ENCODE results near the gene PRKCH. TPM values are rescaled to one million over a fixed set of nuclear protein-coding genes. Genes with fewer than 3 reads are reported as not detected.
A peak's percentile ranks its signal among the peaks of the same experiment; 100 is the strongest.

The PRKCH gene
- total and polyA plus RNA-seq, 2 experiments from 2014 or later, result 7.1 to 11.2 TPM

DNA sequence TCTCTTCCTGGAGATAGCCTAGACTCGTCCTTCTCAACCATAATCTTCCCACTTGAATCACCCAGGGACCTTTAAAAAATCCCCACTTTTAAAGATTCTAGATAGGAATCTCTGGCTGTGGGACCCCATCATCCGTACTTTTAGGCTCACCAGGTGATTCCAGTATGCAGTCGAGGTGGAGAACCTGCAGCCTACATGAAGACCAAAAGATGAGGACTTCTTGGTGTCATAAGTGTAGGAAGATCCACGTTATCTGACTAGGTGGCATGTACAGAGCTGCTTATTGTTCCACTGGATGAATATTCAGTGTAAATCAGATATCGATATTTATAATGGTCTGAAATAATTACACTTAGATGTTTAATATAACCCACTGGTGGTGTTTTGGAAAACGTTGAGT, 2.6 kb downstream of the PRKCH start:
- Histone ChIP-seq H3K4me3 (no peak overlapping the region), H4K20me1 (ENCODE audit: insufficient read depth, poor library complexity, severe bottlenecking) (no peaks in the 10 kb centered on the region), H3K4me2 (peak overlapping the region; percentile 97), H3K27me3 (peaks cover 26% of the 10 kb centered on the region), H3K27ac (no peak overlapping the region), H2AFZ (no peak overlapping the region), H3K36me3 (replicated peaks; ENCODE audit: insufficient read depth, low read depth) (no peaks in the 10 kb centered on the region), H3K4me1 (ENCODE audit: insufficient read depth) (peaks cover 6% of the 10 kb centered on the region), H3K9me2 (replicated peaks; ENCODE audit: insufficient read depth) (no peaks in the 10 kb centered on the region), H3K9me3 (ENCODE audit: low read depth) (no peaks in the 10 kb centered on the region), H3K79me2 (no peaks in the 10 kb centered on the region)
- WGBS (ENCODE audit: low lambda C conversion rate, missing lambda C conversion rate), result 97% methylated on average over 6 of the region's 6 CpGs
- DNase-seq (ENCODE audit: low spot score), result no peak
- no peak for TF ChIP-seq EZH2phosphoT487 (IDR thresholded peaks at IDR 0.05; ENCODE audit: low read depth, severe bottlenecking, unreplicated experiment)
- no peak for TF ChIP-seq EZH2 (IDR thresholded peaks at IDR 0.05; ENCODE audit: borderline replicate concordance)
- TF ChIP-seq, protein P1, sequence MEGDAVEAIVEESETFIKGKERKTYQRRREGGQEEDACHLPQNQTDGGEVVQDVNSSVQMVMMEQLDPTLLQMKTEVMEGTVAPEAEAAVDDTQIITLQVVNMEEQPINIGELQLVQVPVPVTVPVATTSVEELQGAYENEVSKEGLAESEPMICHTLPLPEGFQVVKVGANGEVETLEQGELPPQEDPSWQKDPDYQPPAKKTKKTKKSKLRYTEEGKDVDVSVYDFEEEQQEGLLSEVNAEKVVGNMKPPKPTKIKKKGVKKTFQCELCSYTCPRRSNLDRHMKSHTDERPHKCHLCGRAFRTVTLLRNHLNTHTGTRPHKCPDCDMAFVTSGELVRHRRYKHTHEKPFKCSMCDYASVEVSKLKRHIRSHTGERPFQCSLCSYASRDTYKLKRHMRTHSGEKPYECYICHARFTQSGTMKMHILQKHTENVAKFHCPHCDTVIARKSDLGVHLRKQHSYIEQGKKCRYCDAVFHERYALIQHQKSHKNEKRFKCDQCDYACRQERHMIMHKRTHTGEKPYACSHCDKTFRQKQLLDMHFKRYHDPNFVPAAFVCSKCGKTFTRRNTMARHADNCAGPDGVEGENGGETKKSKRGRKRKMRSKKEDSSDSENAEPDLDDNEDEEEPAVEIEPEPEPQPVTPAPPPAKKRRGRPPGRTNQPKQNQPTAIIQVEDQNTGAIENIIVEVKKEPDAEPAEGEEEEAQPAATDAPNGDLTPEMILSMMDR (IDR thresholded peaks at IDR 0.05; ENCODE audit: poor library complexity), result no peak

DNA sequence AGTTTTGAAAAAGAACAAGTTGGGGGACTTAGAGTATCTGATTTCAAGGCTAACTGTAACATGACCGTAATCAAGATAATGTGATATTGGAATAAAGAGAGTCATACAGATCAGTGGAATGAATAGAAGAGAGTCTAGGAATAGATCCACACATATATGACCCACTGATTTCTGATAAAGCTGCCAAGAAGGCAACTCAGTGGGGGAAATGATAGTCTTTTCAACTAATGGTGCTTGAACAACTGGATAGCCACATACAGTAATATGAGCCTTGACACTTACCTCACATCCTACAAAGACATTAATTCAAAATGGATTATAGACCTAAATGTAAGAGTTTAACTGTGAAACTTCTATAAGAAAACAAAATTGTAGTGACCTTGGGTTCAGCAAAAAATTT, 3.8 kb downstream of the PRKCH start:
- H3K36me3 ChIP-seq (replicated peaks; ENCODE audit: insufficient read depth, low read depth), result no peaks in the 10 kb centered on the region
- no peaks in the 10 kb centered on the region for H3K9me2 ChIP-seq (replicated peaks; ENCODE audit: insufficient read depth)
- no peaks in the 10 kb centered on the region for H4K20me1 ChIP-seq (ENCODE audit: insufficient read depth, poor library complexity, severe bottlenecking)
- H3K27ac ChIP-seq, result no peak overlapping the region
- H2AFZ ChIP-seq, result no peak overlapping the region
- H3K27me3 ChIP-seq, result peaks cover 26% of the 10 kb centered on the region
- no peaks in the 10 kb centered on the region for H3K79me2 ChIP-seq
- peaks cover 6% of the 10 kb centered on the region for H3K4me1 ChIP-seq (ENCODE audit: insufficient read depth)
- TF ChIP-seq EZH2phosphoT487 (IDR thresholded peaks at IDR 0.05; ENCODE audit: low read depth, severe bottlenecking, unreplicated experiment), result no peak
- TF ChIP-seq, protein P1 (IDR thresholded peaks at IDR 0.05; ENCODE audit: poor library complexity), result no peak
- no peak for TF ChIP-seq EZH2 (IDR thresholded peaks at IDR 0.05; ENCODE audit: borderline replicate concordance)
- DNase-seq (ENCODE audit: low spot score), result no peak
- H3K4me3 ChIP-seq, result no peak overlapping the region
- no peak overlapping the region for H3K4me2 ChIP-seq
- no peaks in the 10 kb centered on the region for H3K9me3 ChIP-seq (ENCODE audit: low read depth)
- WGBS (ENCODE audit: low lambda C conversion rate, missing lambda C conversion rate), result 83% methylated on average over 1 of the region's 1 CpG

DNA sequence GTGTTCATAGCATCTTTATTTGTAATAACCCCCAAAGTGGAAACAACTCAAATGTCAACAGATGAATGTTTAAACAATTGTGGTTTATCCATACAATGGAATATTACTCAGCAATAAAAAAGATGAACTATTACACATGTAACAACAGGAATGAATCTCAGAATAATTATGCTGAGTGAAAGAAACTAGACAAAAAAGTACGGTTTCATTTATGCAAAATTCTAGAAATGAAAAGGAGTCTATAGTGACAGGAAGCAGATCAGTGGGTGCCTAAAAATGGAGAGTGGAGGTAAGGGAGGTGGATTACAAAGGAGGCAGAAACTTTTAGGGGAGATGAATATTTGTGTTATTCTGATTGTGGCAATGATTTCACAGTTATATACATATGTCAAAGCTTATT, 4.8 kb downstream of the PRKCH start:
- Histone ChIP-seq H3K27me3 (peaks cover 26% of the 10 kb centered on the region), H3K4me3 (no peak overlapping the region), H3K79me2 (no peaks in the 10 kb centered on the region), H3K9me2 (replicated peaks; ENCODE audit: insufficient read depth) (no peaks in the 10 kb centered on the region), H3K4me1 (ENCODE audit: insufficient read depth) (peaks cover 6% of the 10 kb centered on the region), H3K4me2 (no peak overlapping the region), H3K27ac (no peak overlapping the region), H3K36me3 (replicated peaks; ENCODE audit: insufficient read depth, low read depth) (no peaks in the 10 kb centered on the region), H3K9me3 (ENCODE audit: low read depth) (no peaks in the 10 kb centered on the region), H4K20me1 (ENCODE audit: insufficient read depth, poor library complexity, severe bottlenecking) (no peaks in the 10 kb centered on the region), H2AFZ (no peak overlapping the region)
- DNase-seq (ENCODE audit: low spot score), result no peak
- TF ChIP-seq EZH2phosphoT487 (IDR thresholded peaks at IDR 0.05; ENCODE audit: low read depth, severe bottlenecking, unreplicated experiment) (no peak), EZH2 (IDR thresholded peaks at IDR 0.05; ENCODE audit: borderline replicate concordance) (no peak)
- TF ChIP-seq, protein P1 (IDR thresholded peaks at IDR 0.05; ENCODE audit: poor library complexity), result no peak
- WGBS (ENCODE audit: low lambda C conversion rate, missing lambda C conversion rate), result 94% methylated on average over 1 of the region's 1 CpG

DNA sequence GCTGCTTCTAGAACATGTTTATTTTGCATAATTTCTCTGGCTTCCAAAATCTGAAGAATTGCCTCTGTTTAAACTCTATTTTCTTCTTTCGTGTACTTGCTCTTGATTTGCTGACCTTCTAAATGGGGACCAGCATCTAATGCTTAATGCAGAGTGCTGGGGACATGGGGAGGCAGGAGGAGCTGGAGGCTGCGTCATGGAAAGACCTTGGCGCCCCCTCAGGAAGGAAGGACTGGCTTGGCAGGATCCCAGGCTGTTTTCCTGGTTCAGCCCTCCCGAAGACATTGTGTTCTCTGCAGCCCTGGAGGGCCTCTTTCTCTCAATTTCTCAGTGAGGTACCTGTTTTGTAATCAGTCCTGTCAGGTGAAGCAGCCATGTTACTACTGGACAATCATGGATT, 5.5 kb downstream of the PRKCH start:
- peak overlapping the region; percentile 45 for H3K27ac ChIP-seq

More for the DNA sequence above, 5.5 kb downstream of the PRKCH start:
- Histone ChIP-seq H3K4me1 (ENCODE audit: insufficient read depth) (peaks cover 5% of the 10 kb centered on the region), H3K36me3 (replicated peaks; ENCODE audit: insufficient read depth, low read depth) (no peaks in the 10 kb centered on the region), H3K79me2 (no peaks in the 10 kb centered on the region), H3K9me3 (ENCODE audit: low read depth) (no peaks in the 10 kb centered on the region), H3K4me3 (no peak overlapping the region), H3K4me2 (no peak overlapping the region), H3K27me3 (peaks cover 24% of the 10 kb centered on the region), H3K9me2 (replicated peaks; ENCODE audit: insufficient read depth) (no peaks in the 10 kb centered on the region), H4K20me1 (ENCODE audit: insufficient read depth, poor library complexity, severe bottlenecking) (no peaks in the 10 kb centered on the region), H2AFZ (no peak overlapping the region)
- TF ChIP-seq, protein P1 (IDR thresholded peaks at IDR 0.05; ENCODE audit: poor library complexity), result no peak
- TF ChIP-seq EZH2 (IDR thresholded peaks at IDR 0.05; ENCODE audit: borderline replicate concordance) (no peak), EZH2phosphoT487 (IDR thresholded peaks at IDR 0.05; ENCODE audit: low read depth, severe bottlenecking, unreplicated experiment) (no peak)
- peak; percentile 30 for DNase-seq (ENCODE audit: low spot score)
- WGBS (ENCODE audit: low lambda C conversion rate, missing lambda C conversion rate), result 72% methylated on average over 4 of the region's 4 CpGs

Data from hepatocyte (in vitro differentiated cells).